GM13977 (cell line): ENCODE results near the gene TRAF7.

Source experiments
- DNase-seq: peaks from one replicate; pipeline ENCODE4 v3.0.0; 2012; ENCODE audit warnings: low spot score
- CTCF ChIP-seq: IDR thresholded peaks from 2 replicates; pipeline ENCODE4 v1.5.1; 2012; ENCODE audit warnings: mild to moderate bottlenecking, control low read depth; ENCODE audit not compliant: insufficient read depth; ENCODE audit errors: extremely low read depth, missing control alignments
- in situ Hi-C: fragments of 300-500 bp; cut with MboI; formaldehyde crosslinking; loops from one replicate; pipeline ENCODE4 v1.12.0; 2022; ENCODE audit warnings: low sequenced_read_pairs, low pct_unique_long_range_greater_than_20kb, mixed read lengths, inconsistent platforms; ENCODE audit not compliant: unreplicated experiment

TRAF7 gene

GRCh38 chr16:2210386-2211365, 55.1 kb downstream of the TRAF7 start, which contains the start of gene BRICD5:
BRICD5 (minus strand) TSS chr16:2210863; CDS start chr16:2210833, 30 bp downstream.
- in situ Hi-C loops = no loop called here
- DNase-seq = no peak
- no peak for TF ChIP-seq CTCF

- DNase-seq = no peak
- no peak for TF ChIP-seq CTCF
- in situ Hi-C loops = no loop called here
Measured at GRCh38 chr16:2211923-2212347, 56.4 kb downstream of the TRAF7 start.

- in situ Hi-C loops = no loop called here
- no peak for DNase-seq
- no peak for TF ChIP-seq CTCF
Measured at GRCh38 chr16:2212362-2213324, 57.1 kb downstream of the TRAF7 start.

- DNase-seq = no peak
- TF ChIP-seq CTCF = no peak
- in situ Hi-C loops = no loop called here
Measured at GRCh38 chr16:2213817-2214718, 58.5 kb downstream of the TRAF7 start.

GRCh38 chr16:2214719-2214968, 59.1 kb downstream of the TRAF7 start, which contains the start of gene PGP:
PGP (minus strand) TSS chr16:2214840; CDS start chr16:2214777, 63 bp downstream.
- in situ Hi-C loops = no loop called here
- DNase-seq = no peak
- no peak for TF ChIP-seq CTCF

GRCh38 chr16:2216330-2216729, 60.7 kb downstream of the TRAF7 start:
- in situ Hi-C loops = no loop called here
- TF ChIP-seq CTCF = no peak
- no peak for DNase-seq
